Esophagus squamous epithelium (tissue), 5 donors: ENCODE measurements around the gene RABGAP1L. TPM values are rescaled to one million over a fixed set of nuclear protein-coding genes. Genes with fewer than 3 reads are reported as not detected.

Experiments used
- DNase-seq: peaks from one replicate; lab custom pipeline; 2025; lab: John Stamatoyannopoulos, UW
- H3K27ac ChIP-seq, 4 donors: fragments of 200-600 bp; sonication (generic); one replicate each; pipeline ENCODE4 v1.5.1; 2016 to 2019; ENCODE audit warnings: mild to moderate bottlenecking in 1 of 4
- H3K27me3 ChIP-seq, 4 donors: fragments of 200-600 bp; sonication (generic); 1 replicate in 3 of 4; 2 replicates in 1 of 4; pipeline versions ENCODE4 v1.5.1 to v1.6.0; 2017 to 2021; ENCODE audit warnings: antibody characterized with exemption in 1 of 4
- H3K36me3 ChIP-seq, 3 donors: fragments of 200-600 bp; sonication (generic); one replicate each; pipeline ENCODE4 v1.5.1; 2016 to 2019
- H3K4me1 ChIP-seq, 3 donors: fragments of 200-600 bp; sonication (generic); one replicate each; pipeline ENCODE4 v1.5.1; 2017 to 2019
- H3K4me3 ChIP-seq, 4 donors: fragments of 200-600 bp; sonication (generic); 1 replicate in 3 of 4; 2 replicates in 1 of 4; pipeline ENCODE4 v1.5.1; 2016 to 2019; ENCODE audit warnings: mild to moderate bottlenecking in 2 of 4, moderate library complexity in 1 of 4
- H3K9me3 ChIP-seq, 3 donors: fragments of 200-600 bp; sonication (generic); one replicate each; pipeline ENCODE4 v1.5.1; 2016 to 2019
- POLR2A ChIP-seq, 4 donors: fragments of 450-650 bp; IDR thresholded peaks; one replicate each; pipeline ENCODE4 v1.6.1; 2017; ENCODE audit warnings: antibody characterized with exemption in 4 of 4, mild to moderate bottlenecking in 4 of 4, moderate library complexity in 3 of 4
- WGBS, 2 donors: methylation state at CpG; one replicate each; pipeline ENCODE4 v1.1.5; 2018; 5-methylcytosine and 5-hydroxymethylcytosine counted together
- intact Hi-C: fragments of 100-400 bp; cut with DNase I; formaldehyde crosslinking; loops from one replicate; pipeline ENCODE4 v1.15.0; 2022
- total RNA-seq, 4 donors: library from RNA; depleted of rRNA; stranded (reverse); fragments of >200 nt; gene quantifications; one replicate each; pipeline ENCODE4 v1.1.0, GENCODE V29; 2016
- TF ChIP-seq, protein P1 (sequence below), 6 experiments: fragments of 450-650 bp in 4 of 6; fragments of 200-600 bp in 2 of 6; sonication (generic) in 2 of 6; IDR thresholded peaks; one replicate each; pipeline ENCODE4 v1.5.1; 2016 to 2019; ENCODE audit warnings: antibody characterized with exemption in 6 of 6, mild to moderate bottlenecking in 4 of 6, moderate library complexity in 4 of 6
- donor health status: DM: yes; HTN: yes; CAD: no.

Gene RABGAP1L
- total RNA-seq, 4 donors from 2014 or later: 35.7 to 45.6 (median 41.0) TPM

DNA sequence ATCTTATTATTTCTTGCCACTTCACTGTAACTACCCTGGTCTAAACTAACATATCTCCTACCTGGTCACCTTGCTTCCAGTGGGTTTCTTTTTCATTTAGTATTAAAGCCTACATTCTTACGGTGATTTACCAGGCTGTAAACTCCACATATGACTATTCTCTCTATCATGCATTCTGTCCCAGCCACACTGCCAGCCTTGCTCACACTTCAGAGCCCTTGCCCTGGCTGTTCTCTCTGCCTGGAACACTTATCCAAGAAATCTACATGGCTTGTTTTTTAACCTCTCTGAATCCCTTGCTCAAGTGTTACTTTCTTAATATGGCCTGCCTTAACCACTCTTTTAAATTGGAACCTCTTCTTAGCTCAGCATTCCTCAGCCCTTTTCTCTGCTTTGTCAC is 501.2 kb downstream of the RABGAP1L start:
- Histone ChIP-seq H3K4me1 (no peaks in the 10 kb centered on the region), H3K9me3 (peaks cover 0 to 6% (median 0%) of the 10 kb centered on the region in 3 donors), H3K27ac (no peak overlapping the region), H3K36me3 (no peaks in the 10 kb centered on the region), H3K4me3 (no peak overlapping the region), H3K27me3 (no peaks in the 10 kb centered on the region)
- no peak for DNase-seq
- intact Hi-C loops: no loop called here
- 91 to 95% methylated on average over 1 of the region's 1 CpG for WGBS, 2 donors
- TF ChIP-seq, protein P1, sequence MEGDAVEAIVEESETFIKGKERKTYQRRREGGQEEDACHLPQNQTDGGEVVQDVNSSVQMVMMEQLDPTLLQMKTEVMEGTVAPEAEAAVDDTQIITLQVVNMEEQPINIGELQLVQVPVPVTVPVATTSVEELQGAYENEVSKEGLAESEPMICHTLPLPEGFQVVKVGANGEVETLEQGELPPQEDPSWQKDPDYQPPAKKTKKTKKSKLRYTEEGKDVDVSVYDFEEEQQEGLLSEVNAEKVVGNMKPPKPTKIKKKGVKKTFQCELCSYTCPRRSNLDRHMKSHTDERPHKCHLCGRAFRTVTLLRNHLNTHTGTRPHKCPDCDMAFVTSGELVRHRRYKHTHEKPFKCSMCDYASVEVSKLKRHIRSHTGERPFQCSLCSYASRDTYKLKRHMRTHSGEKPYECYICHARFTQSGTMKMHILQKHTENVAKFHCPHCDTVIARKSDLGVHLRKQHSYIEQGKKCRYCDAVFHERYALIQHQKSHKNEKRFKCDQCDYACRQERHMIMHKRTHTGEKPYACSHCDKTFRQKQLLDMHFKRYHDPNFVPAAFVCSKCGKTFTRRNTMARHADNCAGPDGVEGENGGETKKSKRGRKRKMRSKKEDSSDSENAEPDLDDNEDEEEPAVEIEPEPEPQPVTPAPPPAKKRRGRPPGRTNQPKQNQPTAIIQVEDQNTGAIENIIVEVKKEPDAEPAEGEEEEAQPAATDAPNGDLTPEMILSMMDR (IDR thresholded peaks at IDR 0.05): no peak
- no peak for TF ChIP-seq POLR2A (IDR thresholded peaks at IDR 0.05)

DNA sequence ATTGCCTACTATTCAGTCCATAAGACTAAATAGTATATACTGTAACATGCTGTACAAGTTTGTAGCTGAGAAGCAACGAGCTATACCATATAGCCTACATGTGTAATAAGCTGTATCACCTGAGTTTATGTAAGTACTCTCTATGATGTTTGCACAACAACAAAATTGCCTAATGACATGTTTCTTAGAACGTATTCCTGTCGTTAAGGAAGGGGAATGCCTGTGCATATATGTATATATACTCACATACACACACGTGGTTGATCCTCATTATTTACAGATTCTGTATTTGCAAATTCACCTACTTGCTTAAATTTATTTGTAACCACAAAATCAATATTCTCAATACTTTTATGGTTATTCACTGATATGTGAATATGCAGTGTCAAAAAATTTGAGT is 504.0 kb downstream of the RABGAP1L start:
- 84 to 91% methylated on average over 4 of the region's 4 CpGs for WGBS, 2 donors
- H3K9me3 ChIP-seq: no peaks in the 10 kb centered on the region
- DNase-seq: no peak
- H3K27ac ChIP-seq: no peak overlapping the region
- no peaks in the 10 kb centered on the region for H3K4me1 ChIP-seq
- TF ChIP-seq POLR2A (IDR thresholded peaks at IDR 0.05): no peak
- TF ChIP-seq, protein P1 (IDR thresholded peaks at IDR 0.05): no peak
- no peaks in the 10 kb centered on the region for H3K27me3 ChIP-seq
- no peaks in the 10 kb centered on the region for H3K36me3 ChIP-seq
- intact Hi-C loops: no loop called here
- no peak overlapping the region for H3K4me3 ChIP-seq

DNA sequence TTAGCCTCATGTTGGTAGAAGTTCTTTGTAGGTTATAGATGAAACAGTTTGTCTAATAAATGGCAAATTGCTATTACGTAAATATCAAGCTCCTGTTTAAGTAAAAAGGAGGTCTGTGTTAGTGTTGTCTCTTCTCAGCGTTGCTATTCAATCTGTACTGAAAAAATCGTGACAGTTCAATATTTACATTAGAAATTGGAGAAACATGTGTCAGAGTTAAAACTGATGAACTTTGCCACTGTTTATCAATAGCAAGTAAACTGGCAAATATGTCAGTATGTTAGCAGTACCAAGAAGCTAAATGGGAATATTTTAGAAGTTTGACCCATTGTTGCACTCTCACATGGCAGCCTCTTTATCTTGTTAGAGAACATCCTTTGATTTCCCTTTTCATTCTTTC is 506.9 kb downstream of the RABGAP1L start:
- no peak overlapping the region for H3K4me3 ChIP-seq
- TF ChIP-seq, protein P1 (IDR thresholded peaks at IDR 0.05): no peak
- TF ChIP-seq POLR2A (IDR thresholded peaks at IDR 0.05): no peak
- no peak for DNase-seq
- 67 to 68% methylated on average over 3 of the region's 3 CpGs for whole genome bisulfite sequencing, 2 donors
- H3K27me3 ChIP-seq: no peaks in the 10 kb centered on the region
- no peaks in the 10 kb centered on the region for H3K4me1 ChIP-seq
- no peak overlapping the region for H3K27ac ChIP-seq
- H3K36me3 ChIP-seq: no peaks in the 10 kb centered on the region
- intact Hi-C loops: no loop called here
- H3K9me3 ChIP-seq: peaks cover 0 to 10% (median 0%) of the 10 kb centered on the region in 3 donors

DNA sequence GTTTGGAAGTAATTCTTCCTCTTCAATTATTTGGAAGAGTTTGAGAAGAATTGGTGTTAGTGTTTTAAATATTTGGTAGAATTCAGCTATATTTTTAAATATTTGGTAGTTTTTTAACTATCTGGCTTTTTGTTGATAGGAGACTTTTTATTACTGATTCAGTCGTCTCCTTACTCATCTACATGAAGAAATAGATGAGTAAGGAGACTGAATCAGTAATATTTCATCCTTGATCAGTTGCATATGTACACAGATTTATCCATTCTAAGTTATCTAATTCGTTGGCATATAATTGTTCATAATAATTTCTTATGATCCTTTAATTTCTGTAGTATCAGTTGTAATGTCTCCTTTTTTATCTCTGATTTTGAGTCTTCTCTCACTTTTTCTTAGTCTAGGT is 512.5 kb downstream of the RABGAP1L start:
- no peaks in the 10 kb centered on the region for H3K36me3 ChIP-seq
- H3K27me3 ChIP-seq: no peaks in the 10 kb centered on the region
- H3K4me3 ChIP-seq: no peak overlapping the region
- no peak overlapping the region for H3K27ac ChIP-seq
- peaks cover 0 to 10% (median 0%) of the 10 kb centered on the region in 3 donors for H3K9me3 ChIP-seq
- TF ChIP-seq, protein P1 (IDR thresholded peaks at IDR 0.05): no peak
- no peak for TF ChIP-seq POLR2A (IDR thresholded peaks at IDR 0.05)
- H3K4me1 ChIP-seq: no peaks in the 10 kb centered on the region
- WGBS, 2 donors: 75 to 77% methylated on average over 2 of the region's 2 CpGs
- intact Hi-C loops: no loop called here
- no peak for DNase-seq

DNA sequence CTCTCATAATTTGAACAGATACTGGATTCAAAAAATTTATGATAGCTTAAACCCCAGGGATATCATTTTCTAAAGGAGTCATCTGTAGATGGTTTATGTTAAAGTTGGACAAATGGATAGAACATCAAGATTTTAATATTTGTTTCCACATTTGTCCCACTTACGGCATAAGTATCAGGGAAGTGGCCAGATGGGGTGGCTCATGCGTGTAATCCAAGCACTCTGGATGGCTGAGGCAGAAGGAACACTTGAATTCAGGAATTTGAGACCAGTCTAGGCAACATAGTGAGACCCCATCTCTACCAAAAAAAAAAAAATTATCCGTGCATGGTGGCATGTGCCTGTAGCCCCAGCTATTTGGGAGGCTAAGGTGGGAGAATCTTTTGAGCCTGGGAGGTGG is 517.5 kb downstream of the RABGAP1L start:
- 94 to 100% methylated on average over 3 of the region's 3 CpGs for WGBS, 2 donors
- H3K4me3 ChIP-seq: no peak overlapping the region
- no peak for DNase-seq
- no peaks in the 10 kb centered on the region for H3K9me3 ChIP-seq
- H3K27ac ChIP-seq: no peak overlapping the region
- no peaks in the 10 kb centered on the region for H3K4me1 ChIP-seq
- TF ChIP-seq, protein P1 (IDR thresholded peaks at IDR 0.05): no peak
- TF ChIP-seq POLR2A (IDR thresholded peaks at IDR 0.05): no peak
- intact Hi-C loops: no loop called here
- H3K36me3 ChIP-seq: no peaks in the 10 kb centered on the region
- no peaks in the 10 kb centered on the region for H3K27me3 ChIP-seq
